Transverse colon (tissue), 3 donors: ENCODE measurements around the gene RTP5.

Source experiments
- CTCF ChIP-seq, 5 experiments: fragments of 200-600 bp in 3 of 5; fragments of 450-650 bp in 2 of 5; sonication (generic) in 3 of 5; IDR thresholded peaks; 1 replicate in 2 of 5; 2 replicates in 3 of 5; pipeline ENCODE4 v1.5.1; 2016 to 2017; ENCODE audit warnings: antibody characterized with exemption in 5 of 5, inconsistent platforms in 3 of 5, mild to moderate bottlenecking in 2 of 5, moderate library complexity in 1 of 5
- POLR2A ChIP-seq: fragments of 450-650 bp; IDR thresholded peaks from one replicate; pipeline ENCODE4 v1.6.1; 2016; ENCODE audit warnings: antibody characterized with exemption, mild to moderate bottlenecking, moderate library complexity

- TF ChIP-seq POLR2A (no peak), CTCF (IDR thresholded peaks at IDR 0.05) (no peak)
These were observed 42.6 kb downstream of the RTP5 start for GRCh38 chr2:241912021-241912555.
